GM13977 (cell line): ENCODE data around the gene PIP5KL1.
A peak's percentile ranks its signal among the peaks of the same experiment; 100 is the strongest.

Experiments used
- DNase-seq: peaks from one replicate; pipeline ENCODE4 v3.0.0; 2012; ENCODE audit warnings: low spot score
- CTCF ChIP-seq: IDR thresholded peaks from 2 replicates; pipeline ENCODE4 v1.5.1; 2012; ENCODE audit warnings: mild to moderate bottlenecking, control low read depth; ENCODE audit not compliant: insufficient read depth; ENCODE audit errors: extremely low read depth, missing control alignments
- in situ Hi-C: fragments of 300-500 bp; cut with MboI; formaldehyde crosslinking; loops from one replicate; pipeline ENCODE4 v1.12.0; 2022; ENCODE audit warnings: low sequenced_read_pairs, low pct_unique_long_range_greater_than_20kb, mixed read lengths, inconsistent platforms; ENCODE audit not compliant: unreplicated experiment

The PIP5KL1 gene

GRCh38 chr9:127943731-127944144 is 13.2 kb upstream of the PIP5KL1 start:
- peak; percentile 88 for DNase-seq
- in situ Hi-C loops, result no loop called here
- peak; percentile 97 for TF ChIP-seq CTCF

- TF ChIP-seq CTCF, result peak; percentile 18
- no peak for DNase-seq
- in situ Hi-C loops, result no loop called here
These were observed 12.6 kb upstream of the PIP5KL1 start for GRCh38 chr9:127943011-127943662.

- DNase-seq, result peak; percentile 74
- in situ Hi-C loops, result no loop called here
- TF ChIP-seq CTCF, result peak; percentile 87
These were observed 11.8 kb upstream of the PIP5KL1 start for GRCh38 chr9:127942216-127943010.

- in situ Hi-C loops, result no loop called here
- no peak for TF ChIP-seq CTCF
- no peak for DNase-seq
These were observed 11.3 kb upstream of the PIP5KL1 start for GRCh38 chr9:127941961-127942215.

- no peak for DNase-seq
- TF ChIP-seq CTCF, result no peak
- in situ Hi-C loops, result no loop called here
These were observed 10.7 kb upstream of the PIP5KL1 start for GRCh38 chr9:127941062-127941960.

- TF ChIP-seq CTCF, result no peak
- no peak for DNase-seq
- in situ Hi-C loops, result no loop called here
These were observed 10.0 kb upstream of the PIP5KL1 start for GRCh38 chr9:127940593-127940992.
